ENCODE data around the gene CFAP46.

The CFAP46 gene

DNA sequence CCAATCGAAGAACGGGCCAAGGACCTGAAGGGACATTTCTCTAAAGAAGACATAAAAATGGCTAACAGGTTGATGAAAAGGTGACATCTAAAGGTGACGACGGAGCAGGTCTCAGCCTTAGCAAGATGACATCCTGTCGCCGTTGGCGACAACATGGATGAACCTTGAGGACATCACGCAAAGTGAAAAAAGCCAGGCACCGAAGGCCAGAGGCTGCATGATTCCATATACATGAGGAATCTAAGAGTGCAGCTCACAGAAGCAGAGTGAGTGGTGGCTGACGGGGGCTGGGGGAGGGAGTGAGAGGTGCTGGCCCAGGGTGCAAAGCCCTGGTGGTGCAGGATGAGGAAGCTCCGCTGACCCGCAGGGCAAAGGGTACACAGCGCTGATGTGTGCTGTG lies 122.3 kb downstream of the CFAP46 start:
- no peak for DNase-seq (ENCODE audit: low read depth)
- no peak overlapping the region for H3K4me3 ChIP-seq (replicated peaks; ENCODE audit: low read depth, low read length)
- no peak for TF ChIP-seq CTCF (IDR thresholded peaks at IDR 0.05; ENCODE audit: low read length, missing control alignments)

GRCh38 chr10:132817701-132818211 lies 124.6 kb downstream of the CFAP46 start:
- no peak for DNase-seq (ENCODE audit: low read depth)
- H3K4me3 ChIP-seq (replicated peaks; ENCODE audit: low read depth, low read length), result no peak overlapping the region
- no peak for TF ChIP-seq CTCF (IDR thresholded peaks at IDR 0.05; ENCODE audit: low read length, missing control alignments)

DNA sequence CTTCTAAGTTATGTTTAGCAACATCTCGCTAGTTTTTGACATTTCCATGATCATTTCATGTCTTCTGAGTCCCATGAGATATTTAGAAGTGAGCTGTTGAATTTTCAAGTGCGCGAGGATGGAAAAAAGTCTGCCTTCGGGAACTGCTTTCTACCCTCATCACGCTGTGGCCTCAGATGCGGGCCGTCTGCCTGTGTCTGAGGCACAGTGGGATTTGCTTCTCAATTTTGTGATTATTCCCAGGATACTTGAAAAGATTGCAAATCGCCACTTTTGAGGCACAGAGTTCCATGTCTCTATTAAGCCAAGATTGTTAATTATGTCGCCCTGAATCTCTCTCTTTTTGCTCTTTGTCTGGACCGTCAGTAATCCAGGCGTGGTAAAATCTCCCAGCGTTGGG lies 125.7 kb downstream of the CFAP46 start:
- DNase-seq (ENCODE audit: low read depth), result no peak
- TF ChIP-seq CTCF (IDR thresholded peaks at IDR 0.05; ENCODE audit: low read length, missing control alignments), result no peak
- no peak overlapping the region for H3K4me3 ChIP-seq (replicated peaks; ENCODE audit: low read depth, low read length)

DNA sequence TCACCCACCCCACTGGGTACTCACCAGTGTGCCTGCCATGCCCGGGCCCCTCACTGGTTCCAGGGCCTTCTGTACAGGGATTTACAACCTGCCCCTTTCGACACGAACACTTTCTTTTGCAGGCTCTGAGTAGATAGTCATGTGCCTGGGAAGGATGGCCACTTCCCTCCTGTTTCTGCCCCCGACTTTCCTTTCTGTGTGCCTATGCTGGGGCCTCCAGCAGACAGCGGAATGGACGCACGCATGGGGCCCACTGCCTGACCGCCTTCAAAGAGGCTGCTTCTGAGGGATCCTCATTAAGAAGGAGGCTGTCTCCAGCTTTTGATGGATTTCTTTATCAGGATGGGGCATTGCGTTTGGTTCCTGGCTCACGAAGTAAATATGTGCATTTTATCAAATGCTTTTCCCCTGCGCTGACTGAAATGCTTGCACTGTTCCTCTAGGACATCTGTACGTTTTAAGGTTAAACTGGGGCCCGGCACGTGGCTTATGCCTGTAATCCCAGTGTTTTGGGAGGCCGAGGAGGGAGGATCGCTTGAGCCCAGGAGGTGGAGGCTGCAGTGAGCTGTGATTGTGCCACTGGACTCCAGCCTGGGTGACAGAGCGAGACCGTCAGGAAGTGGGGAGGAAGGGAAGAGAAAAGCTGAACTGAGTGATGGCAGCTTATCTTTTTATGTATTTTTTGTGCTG lies 127.1 kb downstream of the CFAP46 start:
- no peak for DNase-seq (ENCODE audit: low read depth)
- no peak for TF ChIP-seq CTCF (IDR thresholded peaks at IDR 0.05; ENCODE audit: low read length, missing control alignments)
- no peak overlapping the region for H3K4me3 ChIP-seq (replicated peaks; ENCODE audit: low read depth, low read length)

- no peak overlapping the region for H3K4me3 ChIP-seq (replicated peaks; ENCODE audit: low read depth, low read length)
- DNase-seq (ENCODE audit: low read depth), result no peak
- no peak for TF ChIP-seq CTCF (IDR thresholded peaks at IDR 0.05; ENCODE audit: low read length, missing control alignments)
These were observed 127.9 kb downstream of the CFAP46 start for GRCh38 chr10:132814469-132814856.

DNA sequence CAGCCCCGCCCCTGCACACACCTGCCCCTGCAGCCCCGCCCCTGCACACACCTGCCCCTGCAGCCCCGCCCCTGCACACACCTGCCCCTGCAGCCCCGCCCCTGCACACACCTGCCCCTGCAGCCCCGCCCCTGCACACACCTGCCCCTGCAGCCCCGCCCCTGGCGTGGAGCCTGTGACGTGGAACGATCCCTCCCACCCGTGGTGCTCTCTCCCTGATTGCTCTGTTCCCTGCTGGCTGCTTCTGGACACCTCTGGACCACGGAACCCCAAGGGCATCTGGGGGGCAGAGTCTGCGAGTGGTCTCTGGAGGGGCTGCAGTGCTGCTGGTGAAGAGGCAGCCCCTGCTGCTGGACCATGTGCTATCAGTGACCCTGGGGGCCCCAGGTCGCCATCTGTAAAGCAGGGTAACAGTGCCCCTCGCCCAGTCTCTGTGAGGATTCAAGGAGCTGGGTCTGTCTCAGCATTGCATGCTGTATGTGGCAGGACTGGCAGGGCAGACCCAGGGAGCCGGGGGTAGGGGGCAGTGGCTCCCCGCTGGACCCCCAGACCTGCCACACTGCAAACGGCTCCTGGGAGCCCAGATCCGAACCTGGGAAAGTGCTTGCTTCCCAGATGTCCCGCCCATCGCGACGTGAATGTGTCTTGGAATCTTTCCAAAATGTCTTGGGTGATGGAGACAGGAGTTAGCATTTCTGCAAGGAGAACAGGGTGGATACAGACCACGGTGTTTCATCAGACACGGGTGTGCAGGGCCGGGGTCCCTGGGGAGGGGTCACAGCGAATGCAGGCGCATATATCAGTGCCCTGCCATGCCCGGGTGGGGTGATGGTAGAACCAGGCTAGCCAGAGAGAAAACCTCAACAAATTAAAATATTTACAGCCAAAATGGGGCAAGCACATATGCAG lies 128.6 kb downstream of the CFAP46 start:
- no peak for DNase-seq (ENCODE audit: low read depth)

More for the DNA sequence above, 128.6 kb downstream of the CFAP46 start:
- TF ChIP-seq CTCF (IDR thresholded peaks at IDR 0.05; ENCODE audit: low read length, missing control alignments), result no peak
- H3K4me3 ChIP-seq (replicated peaks; ENCODE audit: low read depth, low read length), result no peak overlapping the region

All from fibroblast of pulmonary artery (primary cell).